Measurements from ENCODE around the gene ANAPC15. TPM values are rescaled to one million over a fixed set of nuclear protein-coding genes. Genes with fewer than 3 reads are reported as not detected.

The ANAPC15 gene
- total and polyA plus RNA-seq, 2 of the 13 experiments (the other 11 are each of a cell fraction or from before 2014, with no cell fraction given) = 18.8 to 25.7 TPM

GRCh38 chr11:72091292-72091691 is 21.2 kb downstream of the ANAPC15 start (continued):
- TF ChIP-seq, protein P1, sequence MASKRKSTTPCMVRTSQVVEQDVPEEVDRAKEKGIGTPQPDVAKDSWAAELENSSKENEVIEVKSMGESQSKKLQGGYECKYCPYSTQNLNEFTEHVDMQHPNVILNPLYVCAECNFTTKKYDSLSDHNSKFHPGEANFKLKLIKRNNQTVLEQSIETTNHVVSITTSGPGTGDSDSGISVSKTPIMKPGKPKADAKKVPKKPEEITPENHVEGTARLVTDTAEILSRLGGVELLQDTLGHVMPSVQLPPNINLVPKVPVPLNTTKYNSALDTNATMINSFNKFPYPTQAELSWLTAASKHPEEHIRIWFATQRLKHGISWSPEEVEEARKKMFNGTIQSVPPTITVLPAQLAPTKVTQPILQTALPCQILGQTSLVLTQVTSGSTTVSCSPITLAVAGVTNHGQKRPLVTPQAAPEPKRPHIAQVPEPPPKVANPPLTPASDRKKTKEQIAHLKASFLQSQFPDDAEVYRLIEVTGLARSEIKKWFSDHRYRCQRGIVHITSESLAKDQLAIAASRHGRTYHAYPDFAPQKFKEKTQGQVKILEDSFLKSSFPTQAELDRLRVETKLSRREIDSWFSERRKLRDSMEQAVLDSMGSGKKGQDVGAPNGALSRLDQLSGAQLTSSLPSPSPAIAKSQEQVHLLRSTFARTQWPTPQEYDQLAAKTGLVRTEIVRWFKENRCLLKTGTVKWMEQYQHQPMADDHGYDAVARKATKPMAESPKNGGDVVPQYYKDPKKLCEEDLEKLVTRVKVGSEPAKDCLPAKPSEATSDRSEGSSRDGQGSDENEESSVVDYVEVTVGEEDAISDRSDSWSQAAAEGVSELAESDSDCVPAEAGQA (IDR thresholded peaks at IDR 0.05; ENCODE audit: low read depth) = no peak
- TF ChIP-seq, protein P1 (CRISPR knock-in tag; IDR thresholded peaks at IDR 0.05; ENCODE audit: borderline replicate concordance) = no peak
- TF ChIP-seq ZNF629 (CRISPR knock-in tag; conservative IDR thresholded peaks at IDR 0.05) = no peak
- TF ChIP-seq ZNF280B (CRISPR knock-in tag; IDR thresholded peaks at IDR 0.05; ENCODE audit: borderline replicate concordance) = no peak
- TF ChIP-seq, protein P2, sequence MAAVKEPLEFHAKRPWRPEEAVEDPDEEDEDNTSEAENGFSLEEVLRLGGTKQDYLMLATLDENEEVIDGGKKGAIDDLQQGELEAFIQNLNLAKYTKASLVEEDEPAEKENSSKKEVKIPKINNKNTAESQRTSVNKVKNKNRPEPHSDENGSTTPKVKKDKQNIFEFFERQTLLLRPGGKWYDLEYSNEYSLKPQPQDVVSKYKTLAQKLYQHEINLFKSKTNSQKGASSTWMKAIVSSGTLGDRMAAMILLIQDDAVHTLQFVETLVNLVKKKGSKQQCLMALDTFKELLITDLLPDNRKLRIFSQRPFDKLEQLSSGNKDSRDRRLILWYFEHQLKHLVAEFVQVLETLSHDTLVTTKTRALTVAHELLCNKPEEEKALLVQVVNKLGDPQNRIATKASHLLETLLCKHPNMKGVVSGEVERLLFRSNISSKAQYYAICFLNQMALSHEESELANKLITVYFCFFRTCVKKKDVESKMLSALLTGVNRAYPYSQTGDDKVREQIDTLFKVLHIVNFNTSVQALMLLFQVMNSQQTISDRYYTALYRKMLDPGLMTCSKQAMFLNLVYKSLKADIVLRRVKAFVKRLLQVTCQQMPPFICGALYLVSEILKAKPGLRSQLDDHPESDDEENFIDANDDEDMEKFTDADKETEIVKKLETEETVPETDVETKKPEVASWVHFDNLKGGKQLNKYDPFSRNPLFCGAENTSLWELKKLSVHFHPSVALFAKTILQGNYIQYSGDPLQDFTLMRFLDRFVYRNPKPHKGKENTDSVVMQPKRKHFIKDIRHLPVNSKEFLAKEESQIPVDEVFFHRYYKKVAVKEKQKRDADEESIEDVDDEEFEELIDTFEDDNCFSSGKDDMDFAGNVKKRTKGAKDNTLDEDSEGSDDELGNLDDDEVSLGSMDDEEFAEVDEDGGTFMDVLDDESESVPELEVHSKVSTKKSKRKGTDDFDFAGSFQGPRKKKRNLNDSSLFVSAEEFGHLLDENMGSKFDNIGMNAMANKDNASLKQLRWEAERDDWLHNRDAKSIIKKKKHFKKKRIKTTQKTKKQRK (IDR thresholded peaks at IDR 0.05; ENCODE audit: low read length) = no peak
- no peak for TF ChIP-seq ZMAT5 (CRISPR knock-in tag; IDR thresholded peaks at IDR 0.05; ENCODE audit: borderline replicate concordance, low read depth)
- no peak for TF ChIP-seq ZNF761 (CRISPR knock-in tag; conservative IDR thresholded peaks at IDR 0.05)
- TF ChIP-seq BORCS8-MEF2B (CRISPR knock-in tag; IDR thresholded peaks at IDR 0.05) = 0 out of 2 replicates have a peak, but pooled peaks have one; percentile 34
- TF ChIP-seq ZSCAN12 (CRISPR knock-in tag; IDR thresholded peaks at IDR 0.05) = no peak
- no peak for TF ChIP-seq RNF219 (CRISPR knock-in tag; IDR thresholded peaks at IDR 0.05)
- TF ChIP-seq, protein P3, sequence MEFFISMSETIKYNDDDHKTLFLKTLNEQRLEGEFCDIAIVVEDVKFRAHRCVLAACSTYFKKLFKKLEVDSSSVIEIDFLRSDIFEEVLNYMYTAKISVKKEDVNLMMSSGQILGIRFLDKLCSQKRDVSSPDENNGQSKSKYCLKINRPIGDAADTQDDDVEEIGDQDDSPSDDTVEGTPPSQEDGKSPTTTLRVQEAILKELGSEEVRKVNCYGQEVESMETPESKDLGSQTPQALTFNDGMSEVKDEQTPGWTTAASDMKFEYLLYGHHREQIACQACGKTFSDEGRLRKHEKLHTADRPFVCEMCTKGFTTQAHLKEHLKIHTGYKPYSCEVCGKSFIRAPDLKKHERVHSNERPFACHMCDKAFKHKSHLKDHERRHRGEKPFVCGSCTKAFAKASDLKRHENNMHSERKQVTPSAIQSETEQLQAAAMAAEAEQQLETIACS (CRISPR knock-in tag; IDR thresholded peaks at IDR 0.05) = no peak
- no peak for TF ChIP-seq ZNF713 (CRISPR knock-in tag; IDR thresholded peaks at IDR 0.05)
- TF ChIP-seq STAG1 (CRISPR knock-in tag; IDR thresholded peaks at IDR 0.05) = peak; percentile 74
- TF ChIP-seq MED13 (CRISPR knock-in tag; IDR thresholded peaks at IDR 0.05) = no peak
- no peak for TF ChIP-seq FOXK2 (IDR thresholded peaks at IDR 0.05)
